Keratinocyte (primary cell): Measurements from ENCODE around the gene PDCD1LG2.

Experiments used
- CTCF ChIP-seq, 3 experiments: IDR thresholded peaks in 1 of 3; conservative IDR thresholded peaks in 1 of 3; optimal IDR thresholded peaks in 1 of 3; 2 replicates in 2 of 3; 3 replicates in 1 of 3; pipeline versions ENCODE3 to v1.5.1; 2011; ENCODE audit warnings: low read length in 3 of 3, mild to moderate bottlenecking in 3 of 3, moderate library complexity in 2 of 3, control low read depth in 1 of 3, inconsistent platforms in 1 of 3; ENCODE audit not compliant: insufficient read depth in 2 of 3; ENCODE audit errors: extremely low read depth in 1 of 3
- EZH2 ChIP-seq: IDR thresholded peaks from one replicate; pipeline ENCODE4 v1.6.1; 2012; ENCODE audit warnings: inconsistent platforms, mild to moderate bottlenecking, low read length, moderate library complexity

- TF ChIP-seq CTCF (optimal IDR thresholded peaks at IDR 0.05 in 1 of 3, IDR thresholded peaks at IDR 0.05 in 1 of 3, conservative IDR thresholded peaks at IDR 0.05 in 1 of 3; ENCODE audit: extremely low read depth in 1 of 3, insufficient read depth in 2 of 3, low read length in 3 of 3), result no peak
- no peak for TF ChIP-seq EZH2
Observed at GRCh38 chr9:5556101-5556705, 45.9 kb downstream of the PDCD1LG2 start.
